NCI-H524 (cell line): ENCODE results near the gene SOX13.
A peak's percentile ranks its signal among the peaks of the same experiment; 100 is the strongest.

Experiments used
- DNase-seq, 2 experiments: peaks; one replicate each; lab custom pipeline; 2025; lab: John Stamatoyannopoulos, UW

The SOX13 gene

DNA sequence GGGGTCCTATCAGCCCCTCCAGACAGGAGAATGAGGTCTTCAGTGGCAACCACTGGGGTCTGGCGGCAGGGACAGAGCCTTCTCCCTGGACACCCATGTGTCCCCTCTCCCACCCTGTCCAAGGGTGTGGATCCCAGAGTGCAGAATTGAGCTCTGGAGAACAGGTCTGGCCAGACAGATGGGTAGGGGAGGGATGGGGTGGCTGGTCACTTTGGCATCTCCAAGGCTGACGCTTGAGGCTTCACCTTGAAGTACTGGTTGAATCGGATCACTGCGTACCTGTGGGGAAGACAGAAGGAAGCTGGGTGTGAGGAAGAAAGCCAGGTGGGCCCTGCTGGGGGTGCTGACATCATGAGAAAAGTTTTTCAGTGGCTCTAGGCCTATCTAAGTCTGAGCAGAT is 59.1 kb downstream of the SOX13 start:
- no peak for DNase-seq

DNA sequence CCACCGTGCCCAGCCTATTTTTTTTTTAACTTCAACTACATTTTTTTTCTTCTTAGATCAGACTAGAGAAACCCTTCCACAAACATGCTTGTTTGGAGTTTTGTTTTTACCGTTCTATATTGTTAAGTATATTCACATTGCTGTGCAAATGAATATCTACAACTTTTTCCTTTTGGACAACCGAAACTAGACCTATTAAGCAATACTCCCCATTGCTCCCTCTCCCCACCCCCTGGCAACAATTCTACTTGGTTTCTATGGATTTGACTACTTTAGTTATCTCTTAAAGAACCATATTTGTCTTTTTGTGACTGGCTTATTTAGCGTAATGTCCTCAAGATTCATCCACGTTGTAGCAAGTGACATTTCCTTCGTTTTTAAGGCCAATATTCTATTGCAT is 59.8 kb downstream of the SOX13 start:
- DNase-seq = no peak

GRCh38 chr1:204134103-204134502 is 61.2 kb downstream of the SOX13 start:
- no peak for DNase-seq

DNA sequence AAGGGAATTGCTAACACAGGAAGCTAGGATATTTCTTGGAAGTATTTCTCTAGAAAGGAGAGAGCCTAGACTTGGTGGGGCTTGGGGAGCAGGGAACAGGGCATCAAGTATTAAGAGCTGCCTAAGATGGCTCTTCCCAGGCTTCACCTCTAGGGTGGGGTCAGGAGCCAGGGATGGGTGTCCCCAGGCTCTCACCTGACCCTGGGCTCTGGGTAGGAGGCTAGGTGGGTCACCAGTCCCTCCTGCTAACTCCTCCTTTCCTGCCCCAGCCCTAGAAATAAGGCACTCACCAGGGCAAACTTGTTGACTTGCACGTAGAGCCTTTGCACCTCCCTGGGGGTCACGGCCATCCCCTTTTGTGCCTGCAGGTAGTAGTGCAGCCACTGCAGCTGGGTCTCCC is 63.9 kb downstream of the SOX13 start:
- no peak for DNase-seq

DNA sequence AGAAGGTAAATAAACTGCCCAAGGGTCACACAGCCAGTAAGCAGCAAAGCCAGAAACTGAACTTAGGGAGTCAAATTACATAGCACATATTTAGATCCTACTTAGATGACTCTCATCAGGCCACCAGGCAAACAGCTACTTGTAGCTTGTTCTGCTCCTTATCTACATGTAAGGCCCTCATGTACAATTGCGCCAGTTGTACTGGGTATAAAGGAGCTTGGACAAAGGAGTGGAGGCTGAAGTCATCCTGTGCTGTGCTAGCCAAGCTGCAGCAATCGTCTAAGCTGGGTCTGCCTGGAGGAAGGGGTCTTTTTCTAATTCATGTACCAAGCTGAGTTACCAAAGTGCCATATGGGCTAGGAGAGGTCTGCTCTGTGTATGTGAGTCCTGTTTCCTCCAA is 66.2 kb downstream of the SOX13 start:
- DNase-seq = no peak

- DNase-seq = no peak
Measured at GRCh38 chr1:204139952-204140351, 67.0 kb downstream of the SOX13 start.

DNA sequence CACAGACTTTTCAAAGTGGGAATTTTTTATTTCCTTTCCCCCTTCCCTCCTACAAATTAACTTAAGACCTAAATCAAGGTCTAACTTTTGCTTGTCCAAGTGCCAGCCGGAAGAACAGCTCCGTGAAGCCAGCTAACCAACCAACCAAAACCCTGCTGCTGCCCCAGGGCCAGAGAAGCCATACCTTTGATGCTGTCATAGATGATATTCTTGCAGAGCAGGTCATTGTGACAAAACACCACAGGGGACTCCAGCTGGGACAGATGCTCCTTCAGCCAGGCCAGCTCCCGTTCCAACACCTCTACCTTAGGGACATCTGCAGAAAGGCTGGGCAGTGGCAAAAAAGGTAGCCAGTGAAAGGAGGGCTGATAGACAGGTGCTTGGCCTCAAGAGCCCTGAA is 68.2 kb downstream of the SOX13 start:
- DNase-seq = no peak

DNA sequence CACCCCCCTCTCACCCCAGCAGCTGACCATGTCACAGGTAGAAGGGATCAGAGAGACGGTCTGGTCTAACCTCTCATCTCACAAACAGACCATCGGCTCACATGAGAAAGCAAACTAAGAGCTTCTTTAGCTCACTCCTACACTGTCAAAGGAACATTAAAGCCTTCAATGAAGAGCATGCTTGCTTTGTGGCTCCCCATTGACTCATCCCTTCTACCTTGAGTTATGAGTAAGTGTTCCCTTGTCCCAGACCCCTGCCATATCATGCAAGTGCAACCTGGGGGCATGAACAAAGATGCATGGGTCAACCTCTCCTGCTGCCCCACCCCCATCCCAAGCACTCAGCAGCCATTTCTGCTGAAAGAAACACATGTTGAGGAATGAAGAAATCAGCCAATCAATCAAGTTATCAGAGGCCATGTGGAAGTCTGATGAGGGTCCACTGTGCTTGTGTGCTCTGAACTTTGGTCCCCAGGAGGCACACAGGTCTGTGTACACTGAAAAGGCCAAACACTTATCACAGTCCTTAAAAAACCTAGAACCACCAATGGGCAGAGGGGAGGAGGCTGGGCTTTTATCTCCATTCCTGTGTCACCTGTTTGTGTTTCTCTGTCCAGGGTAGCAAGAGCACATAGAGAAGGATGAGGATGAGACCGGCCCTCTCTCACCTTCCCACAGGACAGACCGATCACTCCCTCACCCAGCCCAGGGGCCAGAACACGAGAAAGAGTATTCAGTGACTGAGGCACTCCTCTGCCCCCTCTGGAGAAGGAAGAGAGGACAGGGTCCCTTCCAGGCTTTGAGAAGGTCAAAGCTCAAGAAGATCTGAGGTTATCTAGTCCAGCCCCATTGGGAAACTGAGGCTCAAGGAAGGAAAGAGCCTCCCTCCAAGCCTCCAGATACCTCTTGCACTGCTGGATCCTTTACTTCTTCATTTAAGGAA is 69.4 kb downstream of the SOX13 start:
- DNase-seq = no peak

DNA sequence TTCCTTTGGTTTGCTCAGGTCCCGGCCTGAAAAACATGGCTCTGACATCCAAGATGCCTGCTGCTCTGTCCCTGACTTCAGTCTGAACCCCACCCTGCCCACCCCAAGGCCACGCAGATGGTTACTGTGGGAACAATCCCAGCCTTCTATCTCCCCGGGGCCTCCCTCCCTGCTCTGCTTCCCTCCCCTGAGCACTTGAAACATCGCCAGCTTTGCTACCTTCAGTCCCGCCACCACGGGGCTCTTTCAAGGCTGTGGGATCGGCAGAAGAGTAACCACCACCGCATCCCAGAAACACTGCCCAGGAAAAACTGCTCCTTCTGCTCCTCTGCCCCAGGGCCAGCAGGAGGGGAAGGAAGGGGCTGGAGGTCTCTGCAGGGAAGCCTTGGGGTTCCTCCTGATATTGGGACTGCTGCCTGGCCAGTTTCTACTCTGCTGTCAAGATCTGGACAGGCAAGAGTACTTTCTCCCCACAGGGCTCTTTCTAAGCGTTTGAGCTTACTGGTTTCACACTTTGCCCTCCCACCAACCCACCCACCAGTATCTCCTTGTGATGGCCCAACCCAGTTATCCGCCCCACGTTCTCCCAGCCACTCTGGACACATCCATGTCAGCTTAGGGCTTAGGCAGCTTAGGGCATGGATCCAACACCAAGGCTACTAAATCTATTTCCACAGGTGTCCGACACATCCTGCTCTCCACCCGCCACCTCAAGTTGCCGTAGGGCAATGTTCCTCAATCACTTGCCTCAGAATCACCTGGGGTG is 70.5 kb downstream of the SOX13 start:
- DNase-seq = no peak

DNA sequence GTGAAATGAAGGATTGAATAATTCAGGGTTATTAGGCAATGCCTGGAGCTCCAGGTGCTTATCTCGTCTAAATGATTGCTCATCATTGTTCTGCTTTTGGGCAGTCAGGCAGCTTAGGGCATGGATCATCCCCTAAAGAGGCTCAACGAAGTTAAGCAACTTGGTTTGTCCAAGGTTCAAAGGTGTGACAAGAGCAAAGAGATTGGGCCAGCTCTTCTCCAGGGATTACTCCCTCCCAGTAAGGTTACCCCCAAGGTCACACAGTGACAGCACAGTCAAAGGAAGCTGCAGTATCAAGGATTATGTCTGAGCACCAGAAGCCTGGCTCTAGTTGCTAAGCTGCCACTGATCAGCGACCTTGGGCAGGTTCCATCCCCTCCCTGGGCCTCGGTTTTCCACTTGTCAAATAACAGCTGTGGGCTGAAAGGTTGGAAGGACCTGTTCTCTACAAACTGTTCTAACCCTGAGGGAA is 72.2 kb downstream of the SOX13 start:
- no peak for DNase-seq

DNA sequence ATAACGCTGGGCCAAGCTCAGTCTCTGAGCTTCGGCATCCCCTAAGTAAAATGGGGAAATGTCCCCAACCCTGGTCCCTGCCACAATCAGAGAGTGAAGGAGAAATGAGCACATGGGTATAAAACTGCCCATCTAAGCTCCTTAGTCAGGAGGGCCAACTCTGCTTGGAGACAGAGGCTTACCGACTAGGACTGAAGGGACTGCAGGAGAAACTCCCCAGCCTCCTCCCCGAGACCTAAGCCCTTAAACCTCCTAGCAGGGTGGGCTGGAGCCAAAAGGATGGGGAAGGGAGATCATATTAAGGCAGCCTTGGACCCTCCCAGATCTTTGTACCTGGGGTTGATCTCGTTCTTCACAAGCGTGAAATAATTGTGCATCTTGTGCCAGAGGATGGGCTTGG is 73.4 kb downstream of the SOX13 start:
- DNase-seq = no peak

DNA sequence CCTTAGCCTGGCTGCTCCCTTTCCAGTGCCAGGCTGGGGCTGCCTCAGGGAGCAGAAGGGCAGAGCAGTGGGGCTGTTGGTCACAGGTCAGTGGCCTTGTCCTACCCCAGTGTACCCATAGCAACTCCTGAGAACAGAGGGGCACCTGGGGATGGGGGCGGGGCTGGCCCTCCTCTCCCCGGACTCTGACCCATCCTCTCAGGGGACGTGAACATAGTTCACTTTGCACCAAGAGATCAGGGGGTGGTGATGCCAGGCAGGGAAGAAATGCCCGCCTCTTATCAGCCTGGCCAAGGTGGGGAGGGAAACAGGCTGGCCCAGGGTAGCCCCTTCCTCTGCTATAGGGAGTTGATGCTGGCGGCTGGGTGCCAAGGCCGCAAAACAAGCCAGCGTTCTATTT is 74.0 kb downstream of the SOX13 start:
- DNase-seq = no peak

- DNase-seq = no peak
Measured at GRCh38 chr1:204147406-204148383, 74.8 kb downstream of the SOX13 start.

DNA sequence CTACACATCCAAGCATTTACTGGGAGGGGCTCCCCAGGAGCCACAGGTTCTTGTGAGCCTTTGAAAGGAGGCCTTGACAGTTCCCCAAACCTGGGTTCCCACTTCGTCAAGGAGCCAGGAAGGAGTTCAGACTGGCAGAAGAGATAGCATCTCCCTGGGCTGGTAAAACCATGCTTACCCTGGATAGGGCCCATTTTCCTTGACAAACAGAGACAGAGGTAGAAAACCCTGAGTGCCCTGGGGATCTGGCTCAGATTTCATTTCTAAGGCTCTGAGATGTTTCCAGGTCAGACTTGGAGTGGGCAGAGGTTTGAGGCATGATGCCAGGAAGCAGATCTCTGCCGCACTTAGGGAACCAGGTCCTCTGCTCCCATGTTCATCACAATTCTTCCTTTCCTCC is 76.2 kb downstream of the SOX13 start:
- no peak for DNase-seq

DNA sequence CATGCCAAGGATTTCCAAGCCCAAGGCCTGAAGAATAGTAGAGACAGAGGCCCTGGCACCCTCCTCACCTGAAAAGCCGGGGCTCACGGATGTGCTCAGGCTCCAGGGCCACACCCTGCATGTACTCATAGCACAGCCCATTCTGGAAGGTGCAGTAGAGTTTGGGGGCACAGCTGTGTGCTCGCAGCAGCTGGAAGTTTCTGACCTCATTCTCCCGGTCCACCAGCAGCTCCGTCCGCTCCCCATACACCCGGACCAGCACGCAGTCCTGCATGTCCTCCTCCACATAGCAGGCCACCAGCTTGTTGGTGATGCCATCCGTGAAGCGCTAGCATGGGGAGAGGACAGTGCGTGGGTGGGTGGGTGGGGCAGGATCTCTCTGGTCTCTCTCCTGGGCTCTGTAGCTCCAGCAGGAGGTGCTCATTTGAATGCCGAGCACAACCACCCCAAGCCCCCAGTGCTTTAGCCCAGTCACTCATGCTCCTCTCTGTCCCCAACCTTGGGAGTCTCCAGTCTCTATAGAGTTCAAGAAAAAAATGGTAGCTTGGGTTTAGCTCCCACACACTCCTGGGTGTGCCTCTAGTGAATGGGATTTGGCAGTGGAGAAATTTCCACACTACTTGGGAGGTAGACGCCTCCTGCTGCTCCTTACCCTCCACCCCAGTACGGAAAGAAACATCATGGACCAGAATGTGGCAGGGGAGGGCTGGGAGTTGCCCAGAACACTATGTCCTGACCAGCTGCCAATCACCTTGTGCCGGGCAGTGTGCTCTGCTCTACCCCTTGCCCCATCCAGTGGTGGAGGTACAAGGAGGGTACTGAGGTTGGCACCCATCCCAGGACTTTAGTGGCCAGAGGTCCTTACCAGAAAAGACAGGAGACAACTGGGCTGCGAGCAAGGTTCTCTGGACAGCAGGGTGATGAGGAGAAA is 77.0 kb downstream of the SOX13 start:
- DNase-seq = no peak

GRCh38 chr1:204150702-204151551 is 78.0 kb downstream of the SOX13 start:
- DNase-seq = peak in 1 of 2 experiments; percentile 26

GRCh38 chr1:204151552-204152309 is 78.8 kb downstream of the SOX13 start, which contains the start of gene ETNK2:
Gene ETNK2 (minus strand): TSS chr1:204152044. CDS start chr1:204151852, 192 bp downstream.
- peak; percentile 21 to 48 for DNase-seq

DNA sequence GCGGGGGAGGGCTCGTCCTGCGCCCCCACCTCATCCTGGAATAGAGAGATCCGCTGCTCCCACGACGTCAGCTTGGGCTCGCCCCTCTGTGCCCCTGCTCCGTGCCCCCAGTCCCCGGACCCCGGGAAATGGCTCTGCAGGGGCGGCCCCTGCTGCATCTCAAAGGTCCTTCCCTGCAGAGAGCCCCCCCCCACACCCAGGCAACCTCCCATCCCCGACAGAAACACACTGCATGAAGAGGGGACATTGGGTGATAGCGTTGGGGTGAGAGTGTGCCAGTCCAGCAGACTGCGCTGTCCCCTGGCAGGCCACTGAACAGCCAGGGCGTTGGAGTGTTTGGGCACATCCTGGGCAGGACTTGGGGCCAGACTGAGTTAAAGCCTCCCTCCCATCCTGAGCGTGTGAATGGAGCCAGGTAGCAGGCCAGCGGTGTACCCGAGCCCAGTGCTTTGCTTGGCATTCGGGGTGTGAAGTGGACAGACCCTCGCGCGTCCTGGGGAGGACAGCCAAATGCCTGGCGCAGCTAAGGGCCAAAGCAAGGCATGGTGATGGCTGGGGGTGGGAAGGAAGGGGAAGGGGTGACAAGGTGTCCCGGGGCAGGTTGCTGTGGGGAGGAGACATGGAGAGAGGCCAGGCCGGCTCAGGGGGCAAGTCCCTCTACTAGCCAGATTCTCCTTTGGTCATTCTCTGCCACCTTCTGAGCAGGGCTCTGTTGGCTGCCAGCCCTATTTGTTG is 79.6 kb downstream of the SOX13 start:
- peak in 1 of 2 experiments; percentile 21 for DNase-seq
